ENCODE measurements around the gene FAM162A.
"Not testable (repeated sequence)": the region's sequence is repeated elsewhere in the genome, so short reads cannot be mapped to it uniquely, and the experiment has no call there.

FAM162A gene

DNA sequence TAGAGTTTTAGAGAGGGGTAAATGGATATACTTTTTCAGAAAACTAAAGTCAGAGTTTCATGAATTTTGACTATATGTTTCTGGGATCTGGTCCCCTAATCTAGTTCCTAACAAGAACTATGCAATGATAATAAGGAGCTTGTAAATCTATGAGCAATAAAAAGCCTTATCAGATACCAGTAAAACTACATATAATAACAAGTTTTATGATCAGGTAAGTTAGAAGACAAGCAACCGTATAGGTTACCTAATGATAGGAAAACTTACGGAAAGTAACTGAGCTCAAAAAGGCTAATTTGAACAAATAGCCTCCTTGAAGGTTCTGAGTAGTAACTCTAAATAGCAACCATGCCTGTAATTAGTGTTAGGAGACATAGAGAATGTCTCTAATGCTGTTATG is 22.0 kb upstream of the FAM162A start:
- TF ChIP-seq, protein P1, sequence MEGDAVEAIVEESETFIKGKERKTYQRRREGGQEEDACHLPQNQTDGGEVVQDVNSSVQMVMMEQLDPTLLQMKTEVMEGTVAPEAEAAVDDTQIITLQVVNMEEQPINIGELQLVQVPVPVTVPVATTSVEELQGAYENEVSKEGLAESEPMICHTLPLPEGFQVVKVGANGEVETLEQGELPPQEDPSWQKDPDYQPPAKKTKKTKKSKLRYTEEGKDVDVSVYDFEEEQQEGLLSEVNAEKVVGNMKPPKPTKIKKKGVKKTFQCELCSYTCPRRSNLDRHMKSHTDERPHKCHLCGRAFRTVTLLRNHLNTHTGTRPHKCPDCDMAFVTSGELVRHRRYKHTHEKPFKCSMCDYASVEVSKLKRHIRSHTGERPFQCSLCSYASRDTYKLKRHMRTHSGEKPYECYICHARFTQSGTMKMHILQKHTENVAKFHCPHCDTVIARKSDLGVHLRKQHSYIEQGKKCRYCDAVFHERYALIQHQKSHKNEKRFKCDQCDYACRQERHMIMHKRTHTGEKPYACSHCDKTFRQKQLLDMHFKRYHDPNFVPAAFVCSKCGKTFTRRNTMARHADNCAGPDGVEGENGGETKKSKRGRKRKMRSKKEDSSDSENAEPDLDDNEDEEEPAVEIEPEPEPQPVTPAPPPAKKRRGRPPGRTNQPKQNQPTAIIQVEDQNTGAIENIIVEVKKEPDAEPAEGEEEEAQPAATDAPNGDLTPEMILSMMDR (conservative IDR thresholded peaks at IDR 0.05; ENCODE audit: control insufficient read depth, insufficient read depth, low read depth, low read length): no peak

GRCh38 chr3:122364490-122364889 is 19.5 kb upstream of the FAM162A start:
- TF ChIP-seq, protein P1 (conservative IDR thresholded peaks at IDR 0.05; ENCODE audit: control insufficient read depth, insufficient read depth, low read depth, low read length): no peak
- H3K4me3 ChIP-seq (ENCODE audit: control insufficient read depth, low read depth, low read length): no peak overlapping the region
- DNase-seq (ENCODE audit: low read depth): no peak

More for the DNA sequence above, 22.0 kb upstream of the FAM162A start:
- DNase-seq (ENCODE audit: low read depth): no peak
- no peak overlapping the region for H3K4me3 ChIP-seq (ENCODE audit: control insufficient read depth, low read depth, low read length)

GRCh38 chr3:122365073-122365472 is 18.9 kb upstream of the FAM162A start:
- TF ChIP-seq, protein P1 (conservative IDR thresholded peaks at IDR 0.05; ENCODE audit: control insufficient read depth, insufficient read depth, low read depth, low read length): no peak
- DNase-seq (ENCODE audit: low read depth): no peak
- H3K4me3 ChIP-seq (ENCODE audit: control insufficient read depth, low read depth, low read length): no peak overlapping the region

GRCh38 chr3:122365582-122366378 is 18.2 kb upstream of the FAM162A start:
- H3K4me3 ChIP-seq (ENCODE audit: control insufficient read depth, low read depth, low read length): not testable (repeated sequence)
- peak; percentile 89 for DNase-seq (ENCODE audit: low read depth)

DNA sequence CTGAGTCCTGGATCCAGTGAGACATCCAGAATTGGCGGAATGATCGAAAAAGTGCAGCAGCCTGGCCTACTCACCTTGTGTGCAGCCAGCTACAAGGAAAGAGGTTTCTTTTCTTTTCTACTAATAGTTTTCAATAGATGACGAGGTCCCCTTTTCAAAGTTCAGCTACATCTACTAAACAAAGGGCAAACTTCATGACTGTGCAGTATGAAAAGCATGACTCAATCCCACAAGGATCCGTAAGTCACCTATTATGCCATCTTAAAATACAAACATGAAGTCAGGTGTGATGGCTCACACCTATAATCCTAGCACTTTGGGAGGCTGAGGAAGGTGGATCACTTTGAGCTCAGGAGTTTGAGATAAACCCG is 17.6 kb upstream of the FAM162A start:
- no peak for DNase-seq (ENCODE audit: low read depth)
- TF ChIP-seq, protein P1 (conservative IDR thresholded peaks at IDR 0.05; ENCODE audit: control insufficient read depth, insufficient read depth, low read depth, low read length): no peak
- H3K4me3 ChIP-seq (ENCODE audit: control insufficient read depth, low read depth, low read length): no peak overlapping the region

- TF ChIP-seq, protein P1 (conservative IDR thresholded peaks at IDR 0.05; ENCODE audit: control insufficient read depth, insufficient read depth, low read depth, low read length): no peak
- no peak for DNase-seq (ENCODE audit: low read depth)
- no peak overlapping the region for H3K4me3 ChIP-seq (ENCODE audit: control insufficient read depth, low read depth, low read length)
These were observed 9.9 kb upstream of the FAM162A start for GRCh38 chr3:122374034-122374433.

- TF ChIP-seq, protein P1 (conservative IDR thresholded peaks at IDR 0.05; ENCODE audit: control insufficient read depth, insufficient read depth, low read depth, low read length): no peak
- H3K4me3 ChIP-seq (ENCODE audit: control insufficient read depth, low read depth, low read length): no peak overlapping the region
- DNase-seq (ENCODE audit: low read depth): no peak
These were observed 6.0 kb upstream of the FAM162A start for GRCh38 chr3:122377975-122378374.

All from fibroblast of mammary gland (primary cell).